Activated CD8-positive, alpha-beta T cell treated with anti-CD3 and anti-CD28 coated beads for 36 hours (primary cell): ENCODE results near the gene FRMPD3. TPM values are rescaled to one million over a fixed set of nuclear protein-coding genes. Genes with fewer than 3 reads are reported as not detected.

Experiments used
- ATAC-seq: fragments of 200-7000 bp; cut with Tn5 transposase; one replicate; pipeline ENCODE4 v1.10.0; 2021; ENCODE audit warnings: mild to moderate bottlenecking, moderate library complexity
- CTCF ChIA-PET: fragments of 350-600 bp; sonication (Branson Sonifier 250); formaldehyde crosslinking; loops from one replicate; lab custom pipeline; 2021; ENCODE audit warnings: antibody characterized with exemption; lab: Charles Lee
- POLR2A ChIA-PET: fragments of 350-600 bp; sonication (Branson Sonifier 250); formaldehyde crosslinking; loops from one replicate; lab custom pipeline; 2021; ENCODE audit warnings: antibody characterized with exemption; lab: Charles Lee
- DNase-seq: peaks from one replicate; pipeline ENCODE4 v3.0.0-alpha.2; 2020
- H3K27ac Mint-ChIP-seq: one replicate; pipeline ENCODE4 v1.8.0; 2021; ENCODE audit warnings: mild to moderate bottlenecking, mixed read lengths
- H3K27me3 Mint-ChIP-seq: one replicate; pipeline ENCODE4 v1.8.0; 2021; ENCODE audit warnings: mixed read lengths
- H3K36me3 Mint-ChIP-seq: one replicate; pipeline ENCODE4 v1.8.0; 2021; ENCODE audit warnings: low read depth, mixed read lengths
- H3K4me1 Mint-ChIP-seq: one replicate; pipeline ENCODE4 v1.8.0; 2021; ENCODE audit warnings: low read depth, mixed read lengths
- H3K4me3 Mint-ChIP-seq: one replicate; pipeline ENCODE4 v1.8.0; 2021; ENCODE audit warnings: mild to moderate bottlenecking, moderate library complexity, mixed read lengths
- H3K9me3 Mint-ChIP-seq: one replicate; pipeline ENCODE4 v1.8.0; 2021; ENCODE audit warnings: mixed read lengths
- CTCF ChIP-seq: fragments of 200-600 bp; IDR thresholded peaks from one replicate; pipeline ENCODE4 v1.8.0; 2022; ENCODE audit warnings: antibody characterized with exemption, mild to moderate bottlenecking
- intact Hi-C: fragments of 100-400 bp; cut with micrococcal nuclease; formaldehyde crosslinking; loops from one replicate; pipeline ENCODE4 v1.10.0; 2022
- total RNA-seq, 2 experiments: library from RNA; stranded (reverse); gene quantifications; one replicate each; pipeline ENCODE4 v1.2.3, GENCODE V29; 2021

Gene FRMPD3
- total RNA-seq, 2 experiments from 2014 or later = not detected

GRCh38 chrX:107447642-107448041, 1.8 kb upstream of the FRMPD3 start:
- H3K4me3 Mint-ChIP-seq = no peak overlapping the region
- H3K36me3 Mint-ChIP-seq = no peaks in the 10 kb centered on the region
- no peak for DNase-seq
- no peak for ATAC-seq
- peaks cover 16% of the 10 kb centered on the region for H3K4me1 Mint-ChIP-seq
- intact Hi-C loops = no loop called here
- TF ChIP-seq CTCF = no peak
- no peak overlapping the region for H3K27ac Mint-ChIP-seq
- H3K27me3 Mint-ChIP-seq = peaks cover 36% of the 10 kb centered on the region
- H3K9me3 Mint-ChIP-seq = no peaks in the 10 kb centered on the region
- CTCF ChIA-PET = no interaction called here
- POLR2A ChIA-PET = no interaction called here

- ChIA-PET POLR2A (interaction anchor here (1.1 kb wide), 1 partner anchor 12 kb away, joined by 4 read pairs; no protein-coding TSS in a partner anchor), CTCF (interaction anchor here (0.8 kb wide), 1 partner anchor 330 kb away, joined by 3 read pairs; no protein-coding TSS in a partner anchor)
- intact Hi-C loops = no loop called here
- no peak overlapping the region for H3K27ac Mint-ChIP-seq
- no peaks in the 10 kb centered on the region for H3K9me3 Mint-ChIP-seq
- TF ChIP-seq CTCF = no peak
- no peaks in the 10 kb centered on the region for H3K36me3 Mint-ChIP-seq
- DNase-seq (no peak), ATAC-seq (no peak)
- H3K4me3 Mint-ChIP-seq = peak overlapping the region; percentile 42
- H3K27me3 Mint-ChIP-seq = peaks cover 41% of the 10 kb centered on the region
- H3K4me1 Mint-ChIP-seq = peaks cover 16% of the 10 kb centered on the region
These were observed 841 bp upstream of the FRMPD3 start for GRCh38 chrX:107448625-107448997.

GRCh38 chrX:107450823-107451509, 1.5 kb downstream of the FRMPD3 start:
- peak; percentile 26 for ATAC-seq
- H3K9me3 Mint-ChIP-seq = no peaks in the 10 kb centered on the region
- peaks cover 40% of the 10 kb centered on the region for H3K27me3 Mint-ChIP-seq
- no peak for TF ChIP-seq CTCF
- H3K36me3 Mint-ChIP-seq = no peaks in the 10 kb centered on the region
- peak; percentile 30 for DNase-seq
- peaks cover 16% of the 10 kb centered on the region for H3K4me1 Mint-ChIP-seq
- intact Hi-C loops = loop anchor here (10.0 kb wide), 1 partner anchor 324 kb away; the partner anchor contains the start of genes NCBP2L and TSC22D3
- H3K27ac Mint-ChIP-seq = no peak overlapping the region
- ChIA-PET CTCF (interaction anchor here (0.8 to 1.5 kb wide), 4 partner anchors 10 to 181 kb away, joined by 3 read pairs; partner anchors contain the start of gene PRPS1), POLR2A (no interaction called here)
- peak overlapping the region; percentile 51 for H3K4me3 Mint-ChIP-seq

GRCh38 chrX:107451731-107452130, 2.3 kb downstream of the FRMPD3 start:
- ChIA-PET CTCF (interaction anchor here (0.8 to 1.5 kb wide), 3 partner anchors 9 to 177 kb away, joined by 3 read pairs; partner anchors contain the start of gene PRPS1), POLR2A (no interaction called here)
- intact Hi-C loops = loop anchor here (10.0 kb wide), 1 partner anchor 323 kb away; the partner anchor contains the start of genes NCBP2L and TSC22D3
- H3K27ac Mint-ChIP-seq = no peak overlapping the region
- H3K9me3 Mint-ChIP-seq = no peaks in the 10 kb centered on the region
- DNase-seq (no peak), ATAC-seq (no peak)
- TF ChIP-seq CTCF = no peak
- H3K27me3 Mint-ChIP-seq = peaks cover 41% of the 10 kb centered on the region
- H3K4me3 Mint-ChIP-seq = no peak overlapping the region
- no peaks in the 10 kb centered on the region for H3K36me3 Mint-ChIP-seq
- peaks cover 16% of the 10 kb centered on the region for H3K4me1 Mint-ChIP-seq

GRCh38 chrX:107452581-107452980, 3.1 kb downstream of the FRMPD3 start:
- H3K9me3 Mint-ChIP-seq = no peaks in the 10 kb centered on the region
- no peak overlapping the region for H3K27ac Mint-ChIP-seq
- no peaks in the 10 kb centered on the region for H3K36me3 Mint-ChIP-seq
- ATAC-seq (no peak), DNase-seq (no peak)
- no peak for TF ChIP-seq CTCF
- ChIA-PET POLR2A (no interaction called here), CTCF (no interaction called here)
- intact Hi-C loops = loop anchor here (10.0 kb wide), 1 partner anchor 322 kb away; the partner anchor contains the start of genes NCBP2L and TSC22D3
- H3K4me3 Mint-ChIP-seq = no peak overlapping the region
- peaks cover 37% of the 10 kb centered on the region for H3K27me3 Mint-ChIP-seq
- peaks cover 16% of the 10 kb centered on the region for H3K4me1 Mint-ChIP-seq
